Tibial artery (tissue), 4 donors: ENCODE measurements around the gene MYO7B.

Experiments used
- DNase-seq, 2 donors: peaks; one replicate each; pipeline ENCODE4 v3.0.0-alpha.2; 2019
- H3K27ac ChIP-seq, 2 donors: fragments of 200-600 bp; sonication (generic) in 1 of 2; 1 replicate in 1 of 2; 2 replicates in 1 of 2; pipeline ENCODE4 v1.5.1; 2018 to 2019; ENCODE audit warnings: mild to moderate bottlenecking in 1 of 2
- H3K27me3 ChIP-seq, 2 donors: fragments of 200-600 bp; sonication (generic) in 1 of 2; one replicate each; pipeline versions ENCODE4 v1.5.1 to v1.6.0; 2016 to 2019
- H3K36me3 ChIP-seq, 3 donors: fragments of 200-600 bp; sonication (generic) in 2 of 3; one replicate each; pipeline ENCODE4 v1.5.1; 2016 to 2019; ENCODE audit warnings: mild to moderate bottlenecking in 2 of 3
- H3K4me1 ChIP-seq, 4 donors: fragments of 200-600 bp; sonication (generic) in 2 of 4; 1 replicate in 3 of 4; 2 replicates in 1 of 4; pipeline ENCODE4 v1.5.1; 2016 to 2019
- H3K4me3 ChIP-seq, 2 donors: fragments of 200-600 bp; sonication (generic) in 1 of 2; 1 replicate in 1 of 2; 2 replicates in 1 of 2; pipeline ENCODE4 v1.5.1; 2018 to 2019; ENCODE audit warnings: mild to moderate bottlenecking in 2 of 2
- H3K9me3 ChIP-seq, 3 donors: fragments of 200-600 bp; sonication (generic) in 1 of 3; one replicate each; pipeline ENCODE4 v1.5.1; 2016 to 2019
- intact Hi-C: fragments of 100-400 bp; cut with DNase I; formaldehyde crosslinking; loops from one replicate; pipeline ENCODE4 v1.15.0; 2023; ENCODE audit warnings: low total_unique reads
- TF ChIP-seq, protein P1 (sequence below), 2 experiments: fragments of 200-600 bp in 1 of 2; fragments of 450-650 bp in 1 of 2; IDR thresholded peaks; one replicate each; pipeline ENCODE4 v1.5.1; 2017 to 2019; ENCODE audit warnings: antibody characterized with exemption in 2 of 2, mild to moderate bottlenecking in 1 of 2, moderate library complexity in 1 of 2

The MYO7B gene

DNA sequence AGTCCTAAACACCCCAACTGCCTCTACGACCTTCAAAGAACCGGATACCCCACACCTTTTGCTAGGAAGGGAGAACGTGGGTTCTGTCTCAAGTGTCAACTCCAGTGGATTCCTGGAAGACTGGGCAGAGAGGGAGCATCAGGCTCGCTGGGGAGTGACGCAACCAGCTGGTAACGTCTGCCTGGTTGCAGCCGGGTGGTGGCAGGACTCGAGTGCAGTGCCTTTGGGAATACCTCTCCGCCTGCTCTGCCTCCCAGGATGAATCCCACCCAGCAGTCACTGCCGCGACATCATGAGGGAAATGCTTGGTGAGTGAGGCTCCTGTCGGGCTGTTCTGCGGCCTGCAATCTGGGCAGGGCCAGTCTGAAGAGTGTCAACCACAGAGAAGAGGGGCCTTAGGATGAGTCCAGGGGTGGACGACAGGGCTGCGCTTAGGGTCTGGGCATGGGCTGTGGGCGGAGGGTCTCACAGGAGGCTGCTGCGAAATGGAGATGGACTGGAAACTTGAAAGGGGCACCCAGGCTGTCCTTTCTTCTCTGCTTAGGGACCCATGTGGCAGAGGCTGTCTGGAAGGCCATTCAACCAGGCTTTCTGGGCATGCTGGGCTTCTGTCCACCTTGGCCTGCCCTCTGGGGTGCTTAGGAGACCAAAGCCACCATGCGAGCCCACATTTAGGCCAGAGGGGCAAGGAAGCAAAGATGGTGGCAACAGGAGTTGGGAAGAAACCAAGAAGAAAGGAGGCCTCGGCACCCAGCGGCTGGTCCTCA lies 123.3 kb downstream of the MYO7B start:
- no peaks in the 10 kb centered on the region for H3K27me3 ChIP-seq
- H3K4me1 ChIP-seq: peaks cover 0 to 91% (median 72%) of the 10 kb centered on the region in 4 donors
- peak in 1 of 2 donors; percentile 75 for DNase-seq
- H3K4me3 ChIP-seq: peak overlapping the region in 1 of 2 donors; percentile 21
- H3K27ac ChIP-seq: peak overlapping the region; percentile 76
- intact Hi-C loops: no loop called here
- peaks cover 25 to 46% (median 35%) of the 10 kb centered on the region in 3 donors for H3K36me3 ChIP-seq
- TF ChIP-seq, protein P1, sequence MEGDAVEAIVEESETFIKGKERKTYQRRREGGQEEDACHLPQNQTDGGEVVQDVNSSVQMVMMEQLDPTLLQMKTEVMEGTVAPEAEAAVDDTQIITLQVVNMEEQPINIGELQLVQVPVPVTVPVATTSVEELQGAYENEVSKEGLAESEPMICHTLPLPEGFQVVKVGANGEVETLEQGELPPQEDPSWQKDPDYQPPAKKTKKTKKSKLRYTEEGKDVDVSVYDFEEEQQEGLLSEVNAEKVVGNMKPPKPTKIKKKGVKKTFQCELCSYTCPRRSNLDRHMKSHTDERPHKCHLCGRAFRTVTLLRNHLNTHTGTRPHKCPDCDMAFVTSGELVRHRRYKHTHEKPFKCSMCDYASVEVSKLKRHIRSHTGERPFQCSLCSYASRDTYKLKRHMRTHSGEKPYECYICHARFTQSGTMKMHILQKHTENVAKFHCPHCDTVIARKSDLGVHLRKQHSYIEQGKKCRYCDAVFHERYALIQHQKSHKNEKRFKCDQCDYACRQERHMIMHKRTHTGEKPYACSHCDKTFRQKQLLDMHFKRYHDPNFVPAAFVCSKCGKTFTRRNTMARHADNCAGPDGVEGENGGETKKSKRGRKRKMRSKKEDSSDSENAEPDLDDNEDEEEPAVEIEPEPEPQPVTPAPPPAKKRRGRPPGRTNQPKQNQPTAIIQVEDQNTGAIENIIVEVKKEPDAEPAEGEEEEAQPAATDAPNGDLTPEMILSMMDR (IDR thresholded peaks at IDR 0.05): no peak
- H3K9me3 ChIP-seq: no peaks in the 10 kb centered on the region

DNA sequence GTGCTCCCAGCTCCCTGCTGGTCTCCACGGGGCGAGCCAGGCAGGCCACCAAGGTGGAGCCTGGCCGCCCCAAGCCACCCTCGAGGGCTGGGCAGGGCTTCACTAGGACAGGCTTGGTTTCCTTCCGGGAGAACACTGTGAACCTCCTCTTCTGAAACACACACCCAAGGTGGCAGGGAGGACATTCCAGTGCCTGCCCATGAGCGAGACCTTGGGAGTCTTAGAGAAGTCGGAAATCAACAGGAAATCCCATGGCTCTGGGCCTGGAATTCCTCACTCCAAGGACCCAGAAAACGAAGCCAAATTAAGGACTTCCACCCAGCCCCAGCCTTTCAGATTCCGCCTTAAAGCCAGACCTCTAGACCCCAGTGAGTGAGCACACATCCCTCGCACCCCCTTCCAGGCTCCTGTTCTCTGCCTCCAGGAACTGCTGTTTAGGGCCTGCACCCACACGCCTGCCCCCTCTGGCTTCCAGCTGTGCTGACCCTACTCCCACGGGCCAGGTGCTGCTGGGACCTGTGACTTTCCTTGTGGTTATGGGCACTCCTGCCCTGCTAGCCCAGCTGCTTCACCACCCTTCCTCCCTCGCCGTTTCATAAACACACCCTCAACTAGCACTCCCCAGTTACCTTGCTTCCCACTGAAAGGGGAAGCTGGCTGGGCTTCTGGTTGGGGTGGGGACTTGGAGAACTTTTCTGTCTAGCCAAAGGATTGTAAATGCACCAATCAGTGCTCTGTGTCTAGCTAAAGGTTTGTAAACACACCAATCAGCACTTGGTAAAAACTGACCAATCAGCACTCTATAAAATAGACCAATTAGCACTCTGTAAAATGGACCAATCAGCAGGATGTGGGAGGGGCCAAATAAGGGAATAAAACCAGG lies 124.2 kb downstream of the MYO7B start:
- peak overlapping the region in 1 of 2 donors; percentile 21 for H3K4me3 ChIP-seq
- H3K4me1 ChIP-seq: peaks cover 0 to 99% (median 76%) of the 10 kb centered on the region in 4 donors
- peaks cover 17 to 38% (median 27%) of the 10 kb centered on the region in 3 donors for H3K36me3 ChIP-seq
- TF ChIP-seq, protein P1 (IDR thresholded peaks at IDR 0.05): no peak
- H3K27me3 ChIP-seq: no peaks in the 10 kb centered on the region
- DNase-seq: peak; percentile 69 to 72
- H3K27ac ChIP-seq: peak overlapping the region; percentile 76
- H3K9me3 ChIP-seq: no peaks in the 10 kb centered on the region
- intact Hi-C loops: no loop called here

DNA sequence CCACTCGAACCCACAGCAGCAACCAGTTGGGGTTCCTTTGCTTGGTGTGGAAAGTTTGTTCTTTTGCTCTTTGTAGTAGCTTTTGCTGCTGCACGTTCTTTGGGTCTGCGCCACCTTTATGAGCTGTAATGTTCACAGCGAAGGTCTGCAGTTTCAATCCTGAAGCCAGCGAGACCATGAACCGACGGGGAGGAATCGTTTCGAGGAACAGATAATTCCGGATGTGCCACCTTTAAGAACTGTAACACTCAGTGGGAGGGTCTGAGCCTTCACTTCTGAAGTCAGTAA lies 124.8 kb downstream of the MYO7B start:
- no peaks in the 10 kb centered on the region for H3K27me3 ChIP-seq
- DNase-seq: no peak
- H3K27ac ChIP-seq: peak overlapping the region; percentile 76
- intact Hi-C loops: no loop called here
- peaks cover 16 to 33% (median 21%) of the 10 kb centered on the region in 3 donors for H3K36me3 ChIP-seq
- no peak overlapping the region for H3K4me3 ChIP-seq
- TF ChIP-seq, protein P1 (IDR thresholded peaks at IDR 0.05): no peak
- no peaks in the 10 kb centered on the region for H3K9me3 ChIP-seq
- peaks cover 0 to 100% (median 81%) of the 10 kb centered on the region in 4 donors for H3K4me1 ChIP-seq

DNA sequence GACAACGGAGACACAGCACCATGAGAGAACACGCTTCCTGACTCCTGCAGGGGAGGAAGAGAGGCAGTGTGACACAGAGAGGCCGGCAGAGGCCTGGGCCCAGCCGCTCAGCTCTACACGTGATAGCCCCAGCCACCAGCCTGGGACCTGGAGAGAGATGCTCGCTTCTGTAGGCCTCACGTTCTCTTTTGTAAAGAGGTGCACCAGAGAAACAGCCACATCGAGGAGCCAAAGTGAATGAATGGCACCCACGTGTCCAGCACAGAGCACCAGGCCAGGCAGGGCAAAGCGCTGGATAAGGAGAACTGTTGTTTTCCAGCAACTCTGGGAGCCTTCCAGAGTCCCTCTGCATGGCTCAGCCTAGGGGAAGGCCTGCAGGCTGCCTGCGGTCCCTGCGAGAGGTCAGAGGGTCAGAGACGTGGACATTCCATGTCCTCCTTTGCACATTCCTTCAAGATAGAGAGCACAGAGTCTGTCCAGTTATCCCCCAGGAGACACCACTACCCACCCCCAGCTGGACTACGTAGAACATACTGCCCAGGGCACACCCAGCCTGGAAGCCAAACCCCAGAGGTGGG lies 125.7 kb downstream of the MYO7B start:
- Histone ChIP-seq H3K9me3 (no peaks in the 10 kb centered on the region), H3K27me3 (no peaks in the 10 kb centered on the region), H3K4me1 (peaks cover 0 to 100% (median 86%) of the 10 kb centered on the region in 4 donors), H3K36me3 (peaks cover 11 to 24% (median 12%) of the 10 kb centered on the region in 3 donors), H3K27ac (peak overlapping the region; percentile 76), H3K4me3 (no peak overlapping the region)
- TF ChIP-seq, protein P1 (IDR thresholded peaks at IDR 0.05): no peak
- DNase-seq: peak; percentile 16 to 68
- intact Hi-C loops: no loop called here

DNA sequence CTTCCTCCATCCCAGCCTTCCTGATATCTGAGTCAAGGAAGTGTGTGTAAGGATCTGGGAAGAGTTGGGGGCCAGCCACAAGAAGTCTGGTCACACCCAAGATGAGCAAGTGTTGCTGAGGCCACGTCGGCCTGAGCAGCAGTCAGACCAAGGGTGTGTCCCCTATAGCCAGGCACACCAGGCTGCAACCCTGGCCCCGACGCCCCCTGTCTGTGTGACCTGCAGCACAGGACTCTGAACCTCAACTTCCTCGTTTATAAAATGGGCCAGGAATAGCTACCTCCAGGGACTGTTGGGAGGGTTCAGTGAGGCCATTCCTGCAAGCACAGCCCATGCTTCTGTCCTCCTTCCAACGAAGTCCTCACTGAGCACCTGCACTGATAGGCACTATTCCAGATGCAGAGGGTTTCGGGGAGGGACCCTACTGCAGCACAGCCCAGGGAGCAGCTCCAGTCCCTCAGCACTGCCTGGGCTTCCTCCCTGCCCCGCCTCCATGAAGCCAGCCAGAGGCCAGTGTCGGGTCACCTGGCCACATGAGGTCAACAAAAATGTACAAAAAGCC lies 126.5 kb downstream of the MYO7B start:
- peak; percentile 37 to 64 for DNase-seq
- H3K9me3 ChIP-seq: no peaks in the 10 kb centered on the region
- TF ChIP-seq, protein P1 (IDR thresholded peaks at IDR 0.05): no peak
- intact Hi-C loops: no loop called here
- H3K4me3 ChIP-seq: no peak overlapping the region
- peak overlapping the region; percentile 76 for H3K27ac ChIP-seq
- H3K4me1 ChIP-seq: peaks cover 0 to 99% (median 86%) of the 10 kb centered on the region in 4 donors
- H3K36me3 ChIP-seq: peaks cover 5 to 17% (median 7%) of the 10 kb centered on the region in 3 donors
- H3K27me3 ChIP-seq: no peaks in the 10 kb centered on the region
